HepG2 (cell line): ENCODE data around the gene KCTD21. TPM values are rescaled to one million over a fixed set of nuclear protein-coding genes. Genes with fewer than 3 reads are reported as not detected.

Experiments
- NFIB ChIP-seq: sonication (generic); formaldehyde crosslinking; IDR thresholded peaks from 2 replicates; pipeline ENCODE4 v1.9.0; 2021; ENCODE audit warnings: missing genetic modification reagents, mild to moderate bottlenecking, borderline replicate concordance
- ZNF24 ChIP-seq: fragments of 450-650 bp; IDR thresholded peaks from 2 replicates; pipeline ENCODE4 v1.6.1; 2017; ENCODE audit warnings: antibody characterized with exemption, mild to moderate bottlenecking
- ZNF343 ChIP-seq: sonication (generic); formaldehyde crosslinking; IDR thresholded peaks from 2 replicates; pipeline ENCODE4 v1.4.0; 2020; ENCODE audit warnings: mild to moderate bottlenecking, missing genetic modification reagents
- polyA plus RNA-seq, 8 experiments: library from polyadenylated mRNA; depleted of rRNA in 3 of 8; stranded (reverse) in 7 of 8; unstranded in 1 of 8; fragments of >200 nt; fragmentation: Illumina TruSeq in 4 of 8; extraction: Trizol in 4 of 8; gene quantifications; 2 replicates each; pipeline versions ENCODE4 v1.2.1 to v1.2.3, GENCODE V29; 2011 to 2016; ENCODE audit warnings: low read depth in 4 of 8, missing spikeins in 1 of 8, mixed read lengths in 1 of 8; ENCODE audit not compliant: insufficient read depth in 1 of 8
- total RNA-seq, 5 experiments: library from RNA; depleted of rRNA; stranded (reverse); fragments of >200 nt; fragmentation: Illumina TruSeq; extraction: Trizol; gene quantifications; 2 replicates each; pipeline ENCODE4 v1.2.3, GENCODE V29; 2016; ENCODE audit warnings: low read depth in 1 of 5
- TF ChIP-seq, protein P1 (sequence below): sonication (generic); formaldehyde crosslinking; IDR thresholded peaks from 2 replicates; pipeline ENCODE4 v1.5.0; 2020; ENCODE audit warnings: mild to moderate bottlenecking, missing genetic modification reagents, borderline replicate concordance
- TF ChIP-seq, protein P2 (sequence below): sonication (generic); formaldehyde crosslinking; IDR thresholded peaks from 2 replicates; pipeline ENCODE4 v1.9.0; 2021; ENCODE audit warnings: missing genetic modification reagents, borderline replicate concordance
- TF ChIP-seq, protein P3 (sequence below): sonication (generic); formaldehyde crosslinking; IDR thresholded peaks from 2 replicates; pipeline ENCODE4 v1.4.0; 2020; ENCODE audit warnings: missing genetic modification reagents

Gene KCTD21
- total and polyA plus RNA-seq, 2 of the 13 experiments (the other 11 are each of a cell fraction or from before 2014, with no cell fraction given), result 3.1 to 13.5 TPM

DNA sequence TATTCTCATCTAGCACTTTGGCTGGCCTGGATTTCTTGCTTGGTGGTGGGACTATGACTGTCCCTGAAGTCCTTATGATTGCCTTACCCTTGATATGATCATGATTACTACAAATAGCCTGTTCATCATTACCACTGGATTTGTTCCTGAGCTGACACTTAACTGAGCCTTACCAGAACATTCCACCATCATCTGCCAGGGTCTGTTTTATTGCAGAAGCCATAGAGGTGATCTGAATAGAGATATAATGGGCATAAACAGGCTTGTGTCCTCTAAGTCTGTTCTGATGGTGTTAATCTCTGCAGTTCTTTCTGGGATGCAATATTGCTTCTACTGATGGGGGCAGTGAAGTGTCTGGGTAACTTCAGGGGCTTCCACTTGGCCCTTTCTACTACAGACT is 36.6 kb downstream of the KCTD21 start (continued):
- TF ChIP-seq, protein P1, sequence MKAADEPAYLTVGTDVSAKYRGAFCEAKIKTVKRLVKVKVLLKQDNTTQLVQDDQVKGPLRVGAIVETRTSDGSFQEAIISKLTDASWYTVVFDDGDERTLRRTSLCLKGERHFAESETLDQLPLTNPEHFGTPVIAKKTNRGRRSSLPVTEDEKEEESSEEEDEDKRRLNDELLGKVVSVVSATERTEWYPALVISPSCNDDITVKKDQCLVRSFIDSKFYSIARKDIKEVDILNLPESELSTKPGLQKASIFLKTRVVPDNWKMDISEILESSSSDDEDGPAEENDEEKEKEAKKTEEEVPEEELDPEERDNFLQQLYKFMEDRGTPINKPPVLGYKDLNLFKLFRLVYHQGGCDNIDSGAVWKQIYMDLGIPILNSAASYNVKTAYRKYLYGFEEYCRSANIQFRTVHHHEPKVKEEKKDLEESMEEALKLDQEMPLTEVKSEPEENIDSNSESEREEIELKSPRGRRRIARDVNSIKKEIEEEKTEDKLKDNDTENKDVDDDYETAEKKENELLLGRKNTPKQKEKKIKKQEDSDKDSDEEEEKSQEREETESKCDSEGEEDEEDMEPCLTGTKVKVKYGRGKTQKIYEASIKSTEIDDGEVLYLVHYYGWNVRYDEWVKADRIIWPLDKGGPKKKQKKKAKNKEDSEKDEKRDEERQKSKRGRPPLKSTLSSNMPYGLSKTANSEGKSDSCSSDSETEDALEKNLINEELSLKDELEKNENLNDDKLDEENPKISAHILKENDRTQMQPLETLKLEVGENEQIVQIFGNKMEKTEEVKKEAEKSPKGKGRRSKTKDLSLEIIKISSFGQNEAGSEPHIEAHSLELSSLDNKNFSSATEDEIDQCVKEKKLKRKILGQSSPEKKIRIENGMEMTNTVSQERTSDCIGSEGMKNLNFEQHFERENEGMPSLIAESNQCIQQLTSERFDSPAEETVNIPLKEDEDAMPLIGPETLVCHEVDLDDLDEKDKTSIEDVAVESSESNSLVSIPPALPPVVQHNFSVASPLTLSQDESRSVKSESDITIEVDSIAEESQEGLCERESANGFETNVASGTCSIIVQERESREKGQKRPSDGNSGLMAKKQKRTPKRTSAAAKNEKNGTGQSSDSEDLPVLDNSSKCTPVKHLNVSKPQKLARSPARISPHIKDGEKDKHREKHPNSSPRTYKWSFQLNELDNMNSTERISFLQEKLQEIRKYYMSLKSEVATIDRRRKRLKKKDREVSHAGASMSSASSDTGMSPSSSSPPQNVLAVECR (CRISPR knock-in tag), result no peak
- TF ChIP-seq ZNF24 (no peak), NFIB (CRISPR knock-in tag) (no peak), ZNF343 (CRISPR knock-in tag) (no peak)
- TF ChIP-seq, protein P2, sequence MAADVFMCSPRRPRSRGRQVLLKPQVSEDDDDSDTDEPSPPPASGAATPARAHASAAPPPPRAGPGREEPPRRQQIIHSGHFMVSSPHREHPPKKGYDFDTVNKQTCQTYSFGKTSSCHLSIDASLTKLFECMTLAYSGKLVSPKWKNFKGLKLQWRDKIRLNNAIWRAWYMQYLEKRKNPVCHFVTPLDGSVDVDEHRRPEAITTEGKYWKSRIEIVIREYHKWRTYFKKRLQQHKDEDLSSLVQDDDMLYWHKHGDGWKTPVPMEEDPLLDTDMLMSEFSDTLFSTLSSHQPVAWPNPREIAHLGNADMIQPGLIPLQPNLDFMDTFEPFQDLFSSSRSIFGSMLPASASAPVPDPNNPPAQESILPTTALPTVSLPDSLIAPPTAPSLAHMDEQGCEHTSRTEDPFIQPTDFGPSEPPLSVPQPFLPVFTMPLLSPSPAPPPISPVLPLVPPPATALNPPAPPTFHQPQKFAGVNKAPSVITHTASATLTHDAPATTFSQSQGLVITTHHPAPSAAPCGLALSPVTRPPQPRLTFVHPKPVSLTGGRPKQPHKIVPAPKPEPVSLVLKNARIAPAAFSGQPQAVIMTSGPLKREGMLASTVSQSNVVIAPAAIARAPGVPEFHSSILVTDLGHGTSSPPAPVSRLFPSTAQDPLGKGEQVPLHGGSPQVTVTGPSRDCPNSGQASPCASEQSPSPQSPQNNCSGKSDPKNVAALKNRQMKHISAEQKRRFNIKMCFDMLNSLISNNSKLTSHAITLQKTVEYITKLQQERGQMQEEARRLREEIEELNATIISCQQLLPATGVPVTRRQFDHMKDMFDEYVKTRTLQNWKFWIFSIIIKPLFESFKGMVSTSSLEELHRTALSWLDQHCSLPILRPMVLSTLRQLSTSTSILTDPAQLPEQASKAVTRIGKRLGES (CRISPR knock-in tag), result no peak
- TF ChIP-seq, protein P3, sequence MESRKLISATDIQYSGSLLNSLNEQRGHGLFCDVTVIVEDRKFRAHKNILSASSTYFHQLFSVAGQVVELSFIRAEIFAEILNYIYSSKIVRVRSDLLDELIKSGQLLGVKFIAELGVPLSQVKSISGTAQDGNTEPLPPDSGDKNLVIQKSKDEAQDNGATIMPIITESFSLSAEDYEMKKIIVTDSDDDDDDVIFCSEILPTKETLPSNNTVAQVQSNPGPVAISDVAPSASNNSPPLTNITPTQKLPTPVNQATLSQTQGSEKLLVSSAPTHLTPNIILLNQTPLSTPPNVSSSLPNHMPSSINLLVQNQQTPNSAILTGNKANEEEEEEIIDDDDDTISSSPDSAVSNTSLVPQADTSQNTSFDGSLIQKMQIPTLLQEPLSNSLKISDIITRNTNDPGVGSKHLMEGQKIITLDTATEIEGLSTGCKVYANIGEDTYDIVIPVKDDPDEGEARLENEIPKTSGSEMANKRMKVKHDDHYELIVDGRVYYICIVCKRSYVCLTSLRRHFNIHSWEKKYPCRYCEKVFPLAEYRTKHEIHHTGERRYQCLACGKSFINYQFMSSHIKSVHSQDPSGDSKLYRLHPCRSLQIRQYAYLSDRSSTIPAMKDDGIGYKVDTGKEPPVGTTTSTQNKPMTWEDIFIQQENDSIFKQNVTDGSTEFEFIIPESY (CRISPR knock-in tag), result no peak
